HG02798 (cell line): ENCODE results near the gene SYT12.
"Not testable (repeated sequence)": the region's sequence is repeated elsewhere in the genome, so short reads cannot be mapped to it uniquely, and the experiment has no call there.

Experiments used
- ATAC-seq: cut with Tn5 transposase; IDR thresholded peaks from one replicate; pipeline ENCODE4 v1.9.1; 2021; ENCODE audit warnings: mild to moderate bottlenecking; ENCODE audit not compliant: unreplicated experiment, poor library complexity

The SYT12 gene

GRCh38 chr11:66996609-66997273, 26.2 kb upstream of the SYT12 start:
- ATAC-seq, result no peak

- no peak for ATAC-seq
These were observed 23.4 kb upstream of the SYT12 start for GRCh38 chr11:66999555-66999954.

DNA sequence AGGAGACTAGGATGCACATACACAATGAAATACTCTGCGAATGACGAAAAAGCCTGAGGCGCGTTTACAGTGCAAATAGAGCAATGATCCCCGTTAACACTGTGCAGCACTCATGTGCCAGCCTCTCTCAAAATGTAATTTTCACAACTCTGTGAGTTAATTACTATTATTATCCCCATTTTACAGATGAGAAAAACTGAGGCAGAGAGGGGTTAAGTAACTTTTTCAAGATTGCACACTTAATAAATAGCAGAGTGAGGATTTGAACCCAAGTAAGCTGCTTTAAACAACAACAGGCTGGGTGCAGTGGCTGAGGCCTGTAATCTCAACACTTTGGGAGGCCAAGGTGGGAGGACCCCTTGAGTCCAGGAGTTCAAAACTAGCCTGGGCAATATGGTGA, 21.6 kb upstream of the SYT12 start:
- ATAC-seq, result no peak

- ATAC-seq, result no peak
These were observed 20.5 kb upstream of the SYT12 start for GRCh38 chr11:67002297-67002913.

GRCh38 chr11:67002921-67003411, 20.0 kb upstream of the SYT12 start:
- ATAC-seq, result no peak

DNA sequence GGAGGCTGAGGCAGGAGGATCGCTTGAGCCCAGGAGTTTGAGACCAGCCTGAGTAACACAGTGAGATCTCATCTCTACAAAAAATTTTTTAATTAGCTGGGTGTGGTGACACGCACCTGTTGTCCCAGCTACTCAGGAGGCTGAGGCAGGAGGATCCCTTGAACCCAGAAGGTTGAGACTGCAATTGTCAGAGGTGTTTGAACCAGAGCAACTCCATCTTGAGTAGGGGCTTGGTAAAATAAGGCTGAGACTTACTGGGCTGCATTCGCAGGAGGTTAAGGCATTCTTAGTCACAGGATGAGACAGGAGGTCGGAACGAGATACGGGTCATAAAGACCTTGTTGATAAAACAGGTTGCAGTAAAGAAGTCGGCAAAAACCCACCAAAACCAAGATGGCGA, 17.7 kb upstream of the SYT12 start:
- not testable (repeated sequence) for ATAC-seq

- ATAC-seq, result no peak
These were observed 16.7 kb upstream of the SYT12 start for GRCh38 chr11:67006029-67006884.

DNA sequence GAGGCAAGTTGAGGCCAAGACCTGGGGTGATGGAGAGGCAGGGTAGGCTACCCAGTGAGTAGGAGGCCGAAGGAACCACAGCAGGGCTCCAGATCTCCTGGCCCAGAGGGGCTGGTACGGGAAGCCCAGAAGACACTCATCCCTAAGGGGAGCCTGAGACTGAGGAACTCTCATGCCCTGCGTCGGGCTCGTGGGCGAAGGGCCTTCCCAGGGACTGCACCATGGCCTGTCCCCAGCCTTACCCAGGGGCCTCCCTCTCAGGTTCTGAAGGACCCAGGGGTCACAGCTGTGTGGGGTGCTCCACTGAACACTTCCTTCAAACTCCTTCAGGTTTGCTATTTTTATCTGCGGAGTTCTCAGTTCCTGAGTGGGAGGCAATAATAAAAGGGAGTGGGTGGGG, 15.8 kb upstream of the SYT12 start:
- ATAC-seq, result no peak

DNA sequence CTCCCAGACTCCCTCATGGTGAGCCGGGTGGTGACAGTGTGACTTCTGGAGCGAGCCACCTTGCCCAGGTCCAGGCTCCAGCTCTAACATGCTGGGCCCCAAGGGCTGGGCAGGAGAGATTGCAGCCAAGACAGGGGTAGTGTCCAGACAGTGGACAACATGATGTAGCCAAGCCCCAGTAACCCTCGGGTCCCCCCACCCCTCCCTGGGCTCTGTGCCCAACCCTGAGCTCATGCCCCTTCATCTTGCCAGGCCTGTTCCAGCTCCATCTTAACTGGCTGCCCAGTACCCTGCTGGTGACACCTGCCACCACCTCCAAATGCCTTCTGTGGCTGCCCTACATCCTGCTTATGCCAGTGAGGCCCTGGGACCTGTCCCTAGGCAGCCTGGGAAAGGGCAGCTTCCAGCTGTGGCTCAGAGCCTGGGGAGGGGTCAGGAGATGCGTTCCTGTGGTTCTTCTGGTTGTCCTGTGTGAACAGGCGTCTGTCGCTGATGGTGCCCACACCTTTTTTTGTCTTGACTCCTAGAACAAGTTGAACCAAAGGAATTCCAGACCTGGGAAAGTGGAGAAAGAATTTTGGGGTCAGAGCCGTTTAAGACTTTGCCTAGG, 12.5 kb upstream of the SYT12 start:
- no peak for ATAC-seq

- ATAC-seq, result no peak
These were observed 9.4 kb upstream of the SYT12 start for GRCh38 chr11:67013511-67014045.

GRCh38 chr11:67014343-67014742, 8.6 kb upstream of the SYT12 start:
- ATAC-seq, result no peak

GRCh38 chr11:67015048-67015447, 7.9 kb upstream of the SYT12 start:
- ATAC-seq, result no peak

- no peak for ATAC-seq
These were observed 6.4 kb upstream of the SYT12 start for GRCh38 chr11:67016550-67016949.

- ATAC-seq, result no peak
These were observed 2.0 kb upstream of the SYT12 start for GRCh38 chr11:67020949-67021348.

DNA sequence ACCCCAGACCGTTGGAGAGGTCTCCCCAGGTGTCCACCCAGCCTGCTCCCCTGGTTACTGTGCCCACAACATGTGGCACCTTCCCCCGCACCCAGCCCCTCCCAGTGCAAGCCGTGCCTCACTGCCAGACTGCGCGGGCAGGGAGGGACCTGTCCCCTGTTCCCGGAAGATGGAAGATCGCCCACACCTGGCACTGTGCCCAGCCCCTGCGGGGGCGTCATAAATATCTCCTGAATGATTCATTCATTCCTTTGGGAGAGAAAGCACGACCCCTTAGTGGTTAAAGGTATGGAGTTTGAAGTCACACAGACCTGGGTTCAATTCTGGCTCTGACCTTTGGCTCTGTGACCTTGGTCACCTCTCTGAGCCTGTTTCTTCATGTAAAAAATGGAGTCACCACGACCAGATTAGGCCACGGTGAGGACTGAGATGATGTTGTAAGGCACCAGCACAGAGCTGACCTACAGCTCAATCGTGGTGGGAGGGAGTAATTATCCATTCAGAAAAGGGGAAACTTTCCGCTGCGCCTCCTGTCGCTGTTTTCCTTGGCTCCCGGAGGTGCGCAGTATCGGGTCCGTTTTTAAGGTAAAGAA, 497 bp upstream of the SYT12 start:
- ATAC-seq, result no peak

DNA sequence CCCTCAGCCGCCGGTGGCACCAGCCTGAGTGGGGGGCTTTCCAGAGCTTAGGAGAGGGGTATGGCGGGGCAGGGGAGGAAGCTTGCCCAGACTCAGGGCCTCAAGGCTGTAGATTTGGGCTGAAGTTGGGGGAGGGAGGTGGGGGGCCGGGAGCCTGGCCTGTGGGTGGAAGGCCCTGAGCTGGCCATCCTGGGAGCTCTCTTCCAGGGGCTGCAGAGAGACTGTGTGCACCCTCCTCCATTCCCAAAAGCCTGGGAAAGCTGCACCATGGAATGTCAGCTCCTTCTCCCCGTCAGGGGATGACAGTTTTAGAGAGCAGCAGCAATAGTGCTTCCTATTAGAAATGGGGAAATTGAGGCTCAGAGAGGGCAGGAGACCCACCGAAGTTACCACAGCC, 1.0 kb downstream of the SYT12 start:
- no peak for ATAC-seq

- ATAC-seq, result no peak
These were observed 1.5 kb downstream of the SYT12 start for GRCh38 chr11:67024410-67024809.

DNA sequence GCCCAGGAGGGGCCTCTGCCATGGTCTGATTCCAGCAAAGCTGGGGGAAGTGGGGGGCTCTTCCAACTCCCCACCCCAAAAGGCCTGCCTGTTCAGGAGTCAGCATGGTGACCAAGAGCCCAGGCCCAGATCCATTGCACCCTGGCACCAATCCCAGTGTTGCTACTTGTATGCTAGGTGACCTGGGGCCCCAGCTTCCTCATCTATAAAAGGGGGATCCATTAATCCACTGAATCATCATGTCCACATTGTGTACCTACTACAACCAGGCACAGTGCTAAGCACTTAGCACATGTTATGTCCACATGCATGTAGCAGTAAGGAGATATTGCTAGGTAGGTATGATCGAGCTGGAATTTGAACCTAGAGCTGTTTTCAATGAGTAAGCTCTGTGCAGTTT, 2.0 kb downstream of the SYT12 start:
- no peak for ATAC-seq

- ATAC-seq, result no peak
These were observed 2.8 kb downstream of the SYT12 start for GRCh38 chr11:67025750-67026149.

DNA sequence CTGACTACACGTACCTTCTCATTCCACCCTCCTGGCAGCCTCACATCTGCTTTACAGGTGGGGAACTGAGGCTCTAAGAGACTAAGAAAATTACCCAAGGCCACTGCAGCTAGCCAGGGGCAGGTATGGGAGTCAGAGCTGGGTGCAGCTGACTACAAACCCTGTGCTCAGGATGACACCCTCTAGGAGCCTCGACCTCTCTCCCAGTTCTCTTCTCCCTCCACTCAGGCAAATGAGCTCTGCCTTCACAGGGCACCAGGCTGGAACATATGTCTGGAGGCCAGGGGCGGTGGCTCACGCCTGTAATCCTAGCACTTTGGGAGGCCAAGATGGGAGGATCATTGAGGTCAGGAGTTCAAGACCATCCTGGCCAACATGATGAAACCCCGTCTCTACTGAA, 4.0 kb downstream of the SYT12 start:
- no peak for ATAC-seq
